RKO (cell line): ENCODE data around the gene DHCR7.

Experiments
- DNase-seq: peaks from one replicate; pipeline ENCODE4 v3.0.0-alpha.2; 2016; ENCODE audit warnings: low spot score

The DHCR7 gene

GRCh38 chr11:71477641-71478527 is 29.7 kb upstream of the DHCR7 start:
- DNase-seq = no peak

GRCh38 chr11:71476926-71477640 is 28.9 kb upstream of the DHCR7 start:
- no peak for DNase-seq

DNA sequence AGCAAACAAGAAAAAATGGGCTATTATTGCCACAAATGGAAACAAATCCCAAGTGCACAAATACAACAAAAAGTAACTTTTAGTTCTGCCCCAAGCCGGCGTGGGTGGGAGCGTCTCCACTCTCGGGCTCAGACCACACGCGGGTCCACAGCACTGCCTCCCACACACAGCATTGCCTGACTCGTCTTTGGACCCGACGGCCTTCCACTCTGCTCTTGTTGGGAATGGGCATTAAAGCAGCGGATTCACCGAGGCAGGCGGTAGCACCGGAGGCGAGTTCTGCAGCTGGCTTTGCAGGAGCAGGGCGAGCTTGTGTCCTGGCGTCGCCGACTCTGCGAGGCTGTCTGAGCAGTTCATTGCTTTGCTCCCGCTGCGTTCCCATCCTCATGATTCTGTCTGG is 27.8 kb upstream of the DHCR7 start:
- no peak for DNase-seq

DNA sequence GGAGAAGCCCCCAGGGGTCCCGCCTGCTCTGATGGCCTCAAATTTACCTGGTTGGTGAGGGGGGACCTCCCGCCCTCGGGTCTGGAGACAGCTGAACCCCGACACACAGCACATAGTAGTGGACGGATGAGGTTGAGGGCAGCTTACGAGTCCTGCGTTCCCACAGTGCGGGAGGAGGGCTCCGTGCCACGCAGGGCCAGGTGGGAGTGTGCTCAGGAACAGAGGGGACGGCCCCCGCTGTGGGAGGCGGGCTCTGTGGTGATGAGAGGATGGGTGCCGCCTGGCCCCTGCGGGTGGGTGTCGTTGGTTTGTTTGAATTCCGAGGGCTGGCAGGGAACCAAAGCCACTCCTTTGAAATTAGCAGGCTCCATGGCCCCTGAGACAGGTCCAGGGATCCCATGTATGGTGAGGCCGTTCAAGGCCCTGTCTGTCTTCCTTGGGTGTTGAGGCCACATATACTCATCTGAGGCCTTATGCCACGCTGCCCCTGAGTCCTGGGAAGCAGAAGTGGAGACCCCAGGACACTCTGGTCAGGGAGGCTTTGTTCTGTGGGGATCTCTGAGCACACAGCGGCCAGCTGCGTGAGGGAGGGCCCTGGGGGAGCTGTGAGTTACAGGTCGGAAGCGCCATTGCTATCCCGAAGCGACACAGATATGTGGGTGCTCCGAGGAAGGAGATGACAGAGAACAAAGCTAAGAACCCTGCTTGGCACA is 26.7 kb upstream of the DHCR7 start:
- DNase-seq = no peak

- no peak for DNase-seq
Measured at GRCh38 chr11:71474141-71474770, 26.1 kb upstream of the DHCR7 start.

DNA sequence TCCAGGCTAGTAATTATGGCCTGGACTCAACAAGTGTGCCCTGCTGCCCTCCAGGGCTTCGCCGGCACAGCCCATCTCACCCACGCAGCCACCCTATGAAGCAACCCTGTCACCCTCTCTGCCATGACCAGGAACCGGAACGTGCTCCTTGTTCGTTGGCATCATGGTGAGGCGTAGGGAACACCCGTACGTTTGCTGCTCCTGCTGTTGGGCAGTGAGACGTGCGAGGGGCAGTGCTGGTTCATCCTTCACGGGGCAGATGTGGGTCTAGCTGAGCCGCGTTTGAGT is 25.5 kb upstream of the DHCR7 start:
- DNase-seq = no peak

DNA sequence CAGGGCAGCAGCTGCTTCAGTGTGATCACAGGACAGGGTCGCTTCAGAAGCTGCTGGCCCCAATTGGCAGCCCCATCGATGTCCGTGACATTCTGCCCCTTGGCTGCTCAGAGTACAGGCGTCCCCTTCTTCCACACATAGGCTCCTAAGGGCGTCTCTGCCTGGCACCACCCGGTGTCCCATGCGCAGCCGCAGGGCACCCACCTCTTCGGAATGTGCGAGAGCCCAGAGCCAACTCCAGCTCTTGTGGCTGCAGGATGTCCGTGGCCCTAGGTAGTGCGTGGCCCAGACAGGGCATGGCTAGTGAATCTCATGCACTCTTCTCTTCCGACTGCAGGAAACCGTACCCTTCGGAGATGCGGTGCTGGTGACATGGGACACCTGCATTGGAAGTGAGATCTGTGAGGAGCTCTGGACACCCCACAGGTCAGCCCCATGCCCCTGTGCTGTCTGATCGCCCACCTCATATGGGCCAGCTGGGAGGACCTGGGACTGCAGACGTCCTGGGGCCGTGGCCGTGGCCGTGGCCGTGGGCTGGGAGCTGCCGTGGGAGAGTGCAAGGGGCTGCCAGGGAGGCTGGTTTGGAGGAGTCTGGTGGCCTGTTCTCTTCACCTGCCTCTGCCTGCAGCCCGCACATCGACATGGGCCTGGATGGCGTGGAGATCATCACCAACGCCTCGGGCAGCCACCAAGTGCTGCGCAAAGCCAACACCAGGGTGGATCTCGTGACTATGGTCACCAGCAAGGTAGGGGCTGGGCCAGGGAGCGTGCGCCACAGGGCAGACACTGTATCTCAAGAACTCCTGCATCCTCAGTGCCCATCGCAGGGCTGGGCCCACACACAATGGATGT is 25.0 kb upstream of the DHCR7 start:
- DNase-seq = no peak

DNA sequence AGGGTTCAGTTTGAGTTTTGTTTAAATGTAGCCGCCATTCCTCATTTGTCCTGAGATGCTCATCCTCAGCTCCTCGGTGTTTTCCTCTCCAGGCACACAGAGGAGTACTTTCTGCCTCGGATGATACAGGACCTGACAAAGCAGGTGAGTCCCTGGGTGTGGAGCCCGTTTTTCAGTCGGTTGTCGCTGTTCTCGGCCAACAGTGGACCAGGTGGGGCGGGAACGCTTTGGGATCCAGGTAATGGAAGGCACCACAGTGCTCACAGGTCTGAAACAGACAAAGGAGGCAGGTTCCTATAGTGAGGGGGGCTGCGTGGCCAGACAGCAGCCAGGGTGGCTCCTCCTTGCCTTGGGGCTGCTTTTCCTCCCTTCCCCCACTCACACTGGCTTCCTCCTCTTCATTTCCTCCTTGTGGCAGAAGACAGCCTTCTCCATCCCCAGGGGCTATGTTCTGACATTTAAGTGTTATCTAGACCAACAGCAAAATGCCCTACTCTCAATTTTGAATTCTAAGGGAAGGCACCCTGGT is 24.2 kb upstream of the DHCR7 start:
- DNase-seq = no peak

- DNase-seq = no peak
Measured at GRCh38 chr11:71470946-71471345, 22.8 kb upstream of the DHCR7 start.

DNA sequence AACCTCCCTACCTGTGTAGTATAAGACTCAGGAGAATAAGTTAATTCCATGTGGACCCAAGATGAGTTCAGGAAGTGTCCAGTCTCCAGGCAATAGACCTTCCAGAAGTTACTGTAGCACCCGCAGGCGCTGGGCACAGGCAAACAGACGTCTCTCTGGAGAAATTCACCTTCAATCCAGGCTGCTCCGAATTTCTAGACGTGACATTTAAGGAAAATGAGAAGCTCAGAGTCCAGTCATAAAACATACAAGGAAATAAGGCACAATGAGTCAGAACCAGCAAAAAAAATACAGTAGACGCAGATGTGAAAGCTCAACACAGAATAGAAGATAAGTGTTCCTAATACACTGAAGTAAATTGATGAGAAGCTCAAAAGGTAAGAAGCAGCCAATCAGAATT is 19.0 kb upstream of the DHCR7 start:
- no peak for DNase-seq

DNA sequence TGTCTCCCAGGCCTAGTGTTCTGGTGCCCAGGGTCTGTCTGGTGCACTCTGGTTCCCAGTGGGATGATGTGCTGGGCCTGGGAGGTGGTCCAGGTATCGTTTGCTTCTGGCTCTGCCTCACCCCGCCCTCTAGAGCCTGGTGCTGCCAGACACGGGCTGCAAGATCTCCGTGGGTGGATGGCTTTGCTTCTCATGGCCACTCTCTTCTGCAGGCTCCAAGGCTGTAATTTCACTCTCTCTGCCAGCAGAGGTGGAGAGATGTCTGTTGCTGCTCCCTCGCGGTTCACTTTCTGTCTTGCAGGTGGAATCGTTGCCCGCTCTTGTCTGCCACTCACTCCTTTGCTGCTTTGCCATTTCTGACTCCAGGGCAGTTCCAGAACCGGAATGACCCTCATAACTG is 18.2 kb upstream of the DHCR7 start:
- DNase-seq = no peak

- DNase-seq = no peak
Measured at GRCh38 chr11:71465054-71465453, 16.9 kb upstream of the DHCR7 start.

GRCh38 chr11:71463331-71464211 is 15.4 kb upstream of the DHCR7 start:
- DNase-seq = no peak

DNA sequence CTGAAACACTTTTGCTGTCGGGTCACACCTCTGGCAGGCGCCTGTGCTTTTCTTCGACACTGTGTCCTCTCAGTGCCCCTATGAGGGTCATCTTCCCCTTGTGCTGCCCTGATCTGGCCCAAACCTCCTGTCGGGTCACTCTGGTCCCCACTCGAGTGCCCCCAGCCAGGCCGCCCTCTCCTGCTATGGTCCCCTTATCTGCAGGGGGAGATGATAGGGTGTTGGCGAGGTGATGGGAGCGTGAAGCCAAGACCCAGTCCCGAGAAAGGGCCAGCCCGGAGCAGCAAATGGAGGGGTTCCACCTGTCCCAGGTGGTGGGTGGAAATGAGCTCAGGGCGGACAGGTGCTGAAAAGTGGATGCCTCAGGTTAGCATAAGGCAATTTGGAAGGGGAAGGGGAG is 14.5 kb upstream of the DHCR7 start:
- no peak for DNase-seq

GRCh38 chr11:71461696-71462095 is 13.5 kb upstream of the DHCR7 start:
- DNase-seq = no peak

GRCh38 chr11:71459767-71460320 is 11.7 kb upstream of the DHCR7 start:
- DNase-seq = no peak

DNA sequence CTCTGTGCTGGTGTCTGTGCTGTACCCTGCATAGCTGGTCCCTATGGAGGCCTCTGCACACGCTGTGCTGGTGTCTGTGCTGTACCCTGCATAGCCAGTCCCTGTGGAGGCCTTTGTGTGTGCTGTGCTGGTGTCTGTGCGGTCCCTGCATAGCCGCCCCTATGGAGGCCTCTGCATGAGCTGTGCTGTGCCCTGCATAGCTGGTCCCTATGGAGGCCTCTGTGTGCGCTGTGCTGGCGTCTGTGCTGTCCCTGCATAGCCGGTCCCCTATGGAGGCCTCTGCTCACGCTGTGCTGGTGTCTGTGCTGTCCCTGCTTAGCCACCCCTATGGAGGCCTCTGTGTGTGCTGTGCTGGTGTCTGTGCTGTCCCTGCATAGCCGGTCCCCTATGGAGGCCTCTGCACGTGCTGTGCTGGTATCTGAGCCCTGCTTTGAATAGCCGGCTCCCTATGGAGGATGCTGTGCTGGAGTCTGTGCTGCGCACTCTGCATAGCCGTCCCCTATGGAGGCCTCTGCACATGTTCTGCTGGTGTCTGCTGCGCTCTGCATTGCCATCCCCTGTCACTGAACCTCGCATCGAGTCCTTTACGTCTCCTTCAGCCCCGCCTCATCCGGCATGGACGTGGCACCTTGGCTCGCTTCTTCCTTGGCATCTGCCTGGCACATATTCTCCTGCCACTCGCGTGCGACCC is 11.0 kb upstream of the DHCR7 start:
- DNase-seq = no peak

DNA sequence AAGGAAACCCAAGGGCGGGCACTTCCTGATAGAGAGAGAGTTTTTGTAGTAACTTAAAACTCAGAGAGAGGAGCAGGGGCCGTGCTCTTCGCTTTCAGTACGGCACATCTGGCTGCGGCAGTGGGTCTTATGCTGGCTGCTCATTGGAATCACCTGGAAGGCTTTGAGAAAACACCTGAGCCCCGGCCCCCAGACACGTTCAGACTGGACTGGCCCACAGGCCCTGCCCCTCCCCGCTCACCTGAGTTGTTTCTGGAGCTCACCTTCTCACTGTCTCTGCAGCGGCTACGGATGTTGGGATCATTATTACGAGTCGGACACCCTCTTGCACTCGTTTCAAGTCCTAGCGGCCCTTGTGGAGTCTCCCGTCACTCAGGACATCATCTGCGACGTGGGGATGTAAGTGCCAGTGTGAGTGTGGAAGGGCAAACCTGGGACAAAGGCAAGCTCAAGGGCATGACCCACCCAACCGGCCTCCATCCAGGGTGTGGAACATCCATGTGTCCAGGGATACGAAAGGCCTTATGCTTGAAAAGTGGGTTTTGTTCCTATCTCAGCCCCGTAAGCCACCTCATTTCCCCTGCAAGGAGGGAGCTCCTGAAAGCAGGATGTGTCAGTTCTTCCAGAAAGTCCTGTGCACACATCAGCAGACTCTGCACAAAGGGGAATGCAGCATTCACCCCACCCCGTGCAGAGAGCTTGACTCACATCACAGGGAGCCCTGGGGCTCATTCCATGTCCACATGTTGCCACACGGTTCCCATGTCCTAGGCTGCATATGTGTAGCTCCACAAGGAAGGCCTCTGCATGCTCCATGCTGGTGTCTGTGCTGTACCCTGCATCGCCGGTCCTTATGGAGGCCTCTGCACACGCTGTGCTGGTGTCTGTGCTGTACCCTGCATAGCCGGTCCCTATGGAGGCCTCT is 10.2 kb upstream of the DHCR7 start:
- no peak for DNase-seq
